Measurements from ENCODE around the gene CLOCK. TPM values are rescaled to one million over a fixed set of nuclear protein-coding genes. Genes with fewer than 3 reads are reported as not detected.

CLOCK gene
- total and polyA plus RNA-seq, 12 donors: 6.9 to 37.0 (median 27.9) TPM

DNA sequence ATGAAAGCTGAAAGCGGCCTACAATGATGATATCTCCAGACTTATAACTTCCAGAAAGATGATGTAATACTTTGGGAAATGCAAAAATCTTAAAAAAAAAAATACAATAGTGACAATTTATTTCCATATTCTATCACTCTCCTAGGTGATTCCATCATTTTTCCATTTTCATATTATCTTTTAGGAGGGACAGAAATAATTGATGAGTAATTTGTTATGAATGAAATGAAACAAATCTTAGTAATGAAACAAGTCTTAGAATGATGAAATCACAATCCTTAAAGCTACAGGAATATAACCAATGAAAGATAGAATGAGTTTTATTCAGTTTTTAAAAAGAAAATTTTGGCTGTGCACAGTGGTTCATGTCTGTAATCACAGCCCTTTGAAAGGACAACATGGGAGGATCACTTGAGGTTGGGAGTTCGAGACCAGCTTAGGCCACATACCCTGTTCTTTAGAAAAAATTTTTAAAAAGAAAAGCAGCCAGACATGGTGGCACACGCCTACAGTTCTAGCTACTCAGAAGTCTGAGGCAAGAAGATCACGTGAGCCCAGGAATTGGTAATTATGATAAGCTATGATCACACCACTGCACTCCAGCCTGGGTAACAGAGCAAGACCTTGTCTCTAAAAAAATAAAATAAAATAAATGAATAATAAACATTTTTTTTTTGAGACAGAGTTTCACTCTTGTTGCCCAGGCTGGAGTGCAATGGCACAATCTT lies 21.7 kb downstream of the CLOCK start:
- intact Hi-C loops (cut with DNase I): no loop called here
- DNase-seq: no peak
- 96 to 97% (median 96%) methylated on average over 4 of the region's 4 CpGs for WGBS, 4 donors
- H3K27ac ChIP-seq: no peak overlapping the region
- H3K4me3 ChIP-seq: no peak overlapping the region
- no peak for TF ChIP-seq CTCF (IDR thresholded peaks at IDR 0.05)
- no peak for TF ChIP-seq POLR2A (IDR thresholded peaks at IDR 0.05)
- no peaks in the 10 kb centered on the region for H3K36me3 ChIP-seq (replicated peaks in 1 of 2)
- no peaks in the 10 kb centered on the region for H3K27me3 ChIP-seq
- no peaks in the 10 kb centered on the region for H3K9me3 ChIP-seq (replicated peaks in 1 of 3)
- no peaks in the 10 kb centered on the region for H3K4me1 ChIP-seq (replicated peaks in 1 of 2)

DNA sequence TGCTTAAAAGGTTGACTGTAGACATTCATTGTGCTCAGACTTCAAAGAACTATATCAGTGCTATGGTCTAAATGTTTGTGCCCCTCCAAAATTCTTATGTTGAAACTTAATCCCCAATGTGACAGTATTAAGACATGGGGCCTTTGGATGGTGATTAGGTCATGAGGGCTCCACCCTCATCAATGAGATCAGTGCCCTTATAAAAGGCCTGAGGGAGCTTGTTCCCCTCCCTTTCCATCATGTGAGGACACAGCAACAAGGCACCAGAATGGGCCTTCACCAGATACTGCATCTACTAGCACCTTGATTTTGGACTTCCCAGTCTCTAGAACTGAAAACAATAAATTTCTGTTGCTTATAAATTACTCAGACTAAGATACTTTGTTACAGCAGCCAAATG lies 28.3 kb downstream of the CLOCK start:
- Histone ChIP-seq H3K9me3 (replicated peaks in 1 of 3) (no peaks in the 10 kb centered on the region), H3K27me3 (no peaks in the 10 kb centered on the region), H3K4me1 (replicated peaks in 1 of 2) (no peaks in the 10 kb centered on the region), H3K4me3 (no peak overlapping the region), H3K36me3 (replicated peaks in 1 of 2) (no peaks in the 10 kb centered on the region), H3K27ac (no peak overlapping the region)
- DNase-seq: no peak
- intact Hi-C loops (cut with DNase I): no loop called here
- TF ChIP-seq CTCF (IDR thresholded peaks at IDR 0.05): no peak
- TF ChIP-seq POLR2A (IDR thresholded peaks at IDR 0.05): no peak

GRCh38 chr4:55517526-55518229 lies 29.0 kb downstream of the CLOCK start:
- Histone ChIP-seq H3K4me1 (replicated peaks in 1 of 2) (no peaks in the 10 kb centered on the region), H3K27me3 (no peaks in the 10 kb centered on the region), H3K9me3 (replicated peaks in 1 of 3) (no peaks in the 10 kb centered on the region), H3K27ac (no peak overlapping the region), H3K36me3 (replicated peaks in 1 of 2) (no peaks in the 10 kb centered on the region), H3K4me3 (no peak overlapping the region)
- no peak for DNase-seq
- intact Hi-C loops (cut with DNase I): no loop called here
- TF ChIP-seq CTCF (IDR thresholded peaks at IDR 0.05): no peak
- no peak for TF ChIP-seq POLR2A (IDR thresholded peaks at IDR 0.05)
- 93 to 100% (median 96%) methylated on average over 2 of the region's 2 CpGs for WGBS, 4 donors

DNA sequence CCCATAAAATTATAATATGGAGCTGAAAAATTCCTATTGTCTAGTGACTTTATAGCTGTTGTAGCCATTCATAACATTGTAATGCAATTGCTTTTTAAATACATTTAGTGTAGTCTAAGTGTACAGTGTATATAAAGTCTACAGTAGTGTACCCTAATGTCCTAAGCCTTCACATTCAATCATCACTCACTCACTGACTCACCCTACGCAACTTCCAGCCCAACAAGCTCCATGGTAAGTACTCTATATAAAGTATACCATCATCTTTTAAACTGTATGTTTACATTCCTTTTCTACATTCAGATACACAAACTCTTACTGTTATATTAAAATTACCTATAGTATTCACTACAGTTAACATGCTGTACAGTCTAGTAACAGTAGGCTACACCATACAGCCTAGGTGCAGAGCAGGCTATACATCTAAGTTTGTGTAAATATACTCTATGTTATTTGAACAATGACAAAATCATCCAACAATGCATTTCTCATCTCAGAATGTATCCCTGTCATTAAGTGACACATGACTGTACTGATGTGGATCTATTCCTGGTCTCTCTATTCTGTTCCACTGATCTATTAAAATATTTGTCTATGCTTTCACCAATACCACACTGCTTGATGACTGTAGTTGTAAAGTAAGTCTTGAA lies 33.7 kb downstream of the CLOCK start:
- TF ChIP-seq CTCF (IDR thresholded peaks at IDR 0.05) (no peak), POLR2A (IDR thresholded peaks at IDR 0.05) (no peak)
- no peaks in the 10 kb centered on the region for H3K36me3 ChIP-seq (replicated peaks in 1 of 2)
- H3K27ac ChIP-seq: no peak overlapping the region
- H3K9me3 ChIP-seq (replicated peaks in 1 of 3): no peaks in the 10 kb centered on the region
- WGBS, 4 donors: 97 to 100% (median 97%) methylated on average over 1 of the region's 1 CpG
- H3K4me1 ChIP-seq (replicated peaks in 1 of 2): no peaks in the 10 kb centered on the region
- H3K27me3 ChIP-seq: no peaks in the 10 kb centered on the region
- H3K4me3 ChIP-seq: no peak overlapping the region
- intact Hi-C loops (cut with DNase I): no loop called here
- DNase-seq: no peak

Data from adrenal gland (tissue), 12 donors.